Activated naive CD4-positive, alpha-beta T cell (primary cell): ENCODE measurements around the gene KTI12.
"Not testable (repeated sequence)": the region's sequence is repeated elsewhere in the genome, so short reads cannot be mapped to it uniquely, and the experiment has no call there.

ENCODE experiments used
- DNase-seq, 4 experiments: peaks; one replicate each; lab custom pipeline; 2025; lab: John Stamatoyannopoulos, UW

The KTI12 gene

DNA sequence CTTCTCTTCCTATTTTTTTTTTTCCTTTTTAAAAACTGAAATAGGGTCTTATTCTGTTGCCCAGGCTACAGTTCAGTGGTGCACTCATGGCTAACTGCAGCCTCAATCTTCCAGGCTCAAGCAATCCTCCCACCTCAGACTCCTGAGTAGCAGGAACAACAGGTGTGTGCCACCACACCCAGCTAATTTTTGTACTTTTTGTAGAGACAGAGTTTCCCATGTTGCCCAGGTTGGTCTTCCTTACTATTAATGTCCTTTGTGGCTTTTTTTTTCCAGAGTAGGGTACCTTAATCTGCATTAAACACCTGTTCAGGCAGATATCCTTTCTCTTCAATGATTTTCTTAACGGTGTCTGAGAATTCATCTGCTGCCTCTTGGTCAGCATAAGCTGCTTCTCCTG lies 4.3 kb upstream of the KTI12 start:
- DNase-seq = no peak

DNA sequence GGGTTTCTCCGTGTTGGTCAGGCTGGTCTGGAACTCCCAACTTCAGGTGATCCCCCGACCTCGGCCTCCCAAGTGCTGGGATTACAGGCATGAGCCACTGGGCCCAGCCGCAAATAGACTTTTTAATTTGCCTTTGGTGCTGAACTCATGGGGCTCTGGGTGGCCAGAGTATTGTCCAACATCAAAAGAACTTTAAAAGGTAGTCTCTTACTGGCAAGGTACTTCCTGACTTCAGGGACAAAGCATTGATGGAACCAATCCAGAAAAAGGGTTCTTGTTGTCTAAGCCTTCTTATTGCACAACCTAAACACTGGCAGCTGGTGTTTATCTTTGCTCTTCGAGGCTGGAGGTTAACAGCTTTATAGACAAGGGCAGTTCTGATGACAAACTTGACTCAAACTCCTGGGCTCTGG lies 3.8 kb upstream of the KTI12 start:
- DNase-seq = no peak

DNA sequence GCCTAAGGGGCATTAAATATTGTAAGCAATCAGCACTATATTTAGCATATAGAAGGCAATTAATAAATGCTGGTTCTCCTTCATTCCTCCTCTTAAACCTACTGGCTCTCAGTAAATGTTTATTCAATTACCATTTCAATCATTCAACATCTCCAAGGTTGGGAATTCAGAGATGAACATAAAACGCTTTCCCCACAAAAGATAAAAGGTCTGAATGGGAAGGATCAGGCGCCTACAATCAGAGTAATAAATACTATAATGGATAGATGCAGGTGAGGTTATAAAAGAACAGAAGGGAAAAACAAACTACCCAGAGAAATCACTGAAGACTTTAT lies 407 bp upstream of the KTI12 start:
- no peak for DNase-seq

DNA sequence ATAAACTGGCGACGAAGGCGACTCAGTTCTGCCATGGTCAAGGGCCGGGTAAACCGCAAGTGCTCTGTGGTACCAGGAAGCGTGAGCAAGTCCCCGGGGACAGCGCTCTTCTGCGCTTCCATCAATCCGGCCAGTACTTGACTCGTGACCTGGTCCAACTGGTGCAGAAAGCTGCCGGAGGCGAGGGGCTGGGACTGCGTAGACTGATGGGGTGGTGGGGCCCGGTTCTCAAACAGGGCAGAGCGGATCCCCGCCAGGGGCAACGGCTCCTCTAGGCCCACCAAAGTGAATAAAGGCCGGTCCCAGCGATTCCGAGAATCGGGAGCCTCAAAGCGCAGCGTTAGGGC lies 852 bp downstream of the KTI12 start:
- DNase-seq = peak in 1 of 4 experiments; percentile 3

DNA sequence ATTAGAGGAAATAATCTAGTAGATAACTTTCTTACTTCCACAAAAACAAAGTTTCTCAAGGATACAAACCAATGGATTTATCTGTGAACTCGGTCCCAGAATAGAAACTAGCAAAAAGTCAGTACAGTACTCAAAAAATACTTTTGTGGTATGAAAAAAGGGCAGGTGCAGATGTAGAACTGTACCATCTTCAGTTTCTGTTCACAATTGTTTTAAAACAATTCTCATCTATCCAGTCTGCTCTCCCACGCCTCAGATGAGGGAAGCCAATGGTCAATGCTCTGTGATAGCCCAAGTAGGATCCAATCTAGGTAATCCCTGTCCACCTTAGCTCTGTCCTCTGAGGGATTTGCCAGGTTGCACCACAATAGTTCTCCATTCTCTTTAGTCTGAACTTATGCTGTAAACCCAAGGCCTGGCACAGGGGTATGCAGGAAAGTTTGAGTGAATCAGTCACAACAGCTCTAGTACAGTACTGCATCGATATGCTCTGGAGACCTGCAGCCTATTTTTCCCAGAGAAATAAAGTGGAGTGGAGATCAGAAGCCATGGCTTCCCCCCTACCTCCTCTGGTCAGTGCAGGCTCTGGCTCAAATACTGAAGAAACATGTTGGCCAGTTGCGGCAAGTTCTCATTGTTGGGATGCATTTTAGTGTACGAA lies 1.4 kb downstream of the KTI12 start:
- DNase-seq = no peak

DNA sequence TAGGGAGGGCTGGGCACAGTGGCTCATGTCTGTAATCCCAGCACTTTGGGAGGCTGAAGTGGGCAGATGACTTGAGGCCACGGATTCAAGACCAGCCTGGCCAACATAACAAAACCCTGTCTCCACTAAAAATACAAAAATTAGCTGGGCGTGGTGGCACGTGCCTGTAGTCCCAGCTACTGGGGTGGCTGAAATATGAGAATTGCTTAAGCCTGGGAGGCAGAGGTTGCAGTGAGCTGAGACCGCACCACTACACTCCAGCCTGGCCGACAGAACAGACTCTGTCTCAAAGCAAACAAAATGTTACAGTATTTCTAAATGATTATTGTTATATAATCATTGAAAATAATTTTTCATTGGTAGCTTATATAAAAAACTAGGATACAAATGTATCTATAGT lies 4.8 kb downstream of the KTI12 start:
- not testable (repeated sequence) for DNase-seq

DNA sequence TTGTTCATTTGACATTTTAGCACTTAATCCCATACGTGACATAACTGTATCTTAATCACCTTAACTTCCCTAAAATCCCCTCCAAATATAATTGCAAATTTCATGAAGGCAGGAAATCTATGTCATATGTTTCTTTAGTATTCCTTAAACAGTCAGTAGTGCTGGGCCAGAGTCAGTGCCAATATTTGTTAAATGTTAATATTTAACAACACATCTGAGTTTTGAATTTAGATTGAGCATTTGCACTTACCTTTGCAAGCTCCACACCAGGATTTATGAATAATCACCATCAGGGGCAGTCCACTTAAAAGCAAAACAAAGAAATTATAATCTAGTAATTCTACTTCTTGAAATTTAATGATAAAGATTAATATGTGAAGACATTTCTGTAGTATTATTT lies 5.3 kb downstream of the KTI12 start:
- no peak for DNase-seq

DNA sequence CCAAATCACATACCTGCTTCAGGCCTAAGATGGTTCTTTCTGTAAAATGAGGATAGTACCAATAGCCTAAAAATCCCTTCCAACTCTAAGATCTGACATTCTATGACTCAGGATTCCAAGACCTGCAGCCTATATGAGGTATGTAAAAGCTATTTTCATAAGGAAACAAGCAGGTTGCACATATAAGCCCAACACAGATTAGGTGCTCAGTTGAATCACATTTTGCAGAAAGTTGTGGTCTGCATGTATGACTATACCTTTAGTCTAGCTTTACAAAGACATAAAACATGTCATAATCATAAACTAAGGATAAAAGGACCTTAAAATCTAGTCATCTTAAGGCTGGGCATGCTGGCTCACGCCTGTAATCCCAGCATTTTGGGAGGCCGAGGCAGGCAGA lies 7.3 kb downstream of the KTI12 start:
- DNase-seq = no peak

DNA sequence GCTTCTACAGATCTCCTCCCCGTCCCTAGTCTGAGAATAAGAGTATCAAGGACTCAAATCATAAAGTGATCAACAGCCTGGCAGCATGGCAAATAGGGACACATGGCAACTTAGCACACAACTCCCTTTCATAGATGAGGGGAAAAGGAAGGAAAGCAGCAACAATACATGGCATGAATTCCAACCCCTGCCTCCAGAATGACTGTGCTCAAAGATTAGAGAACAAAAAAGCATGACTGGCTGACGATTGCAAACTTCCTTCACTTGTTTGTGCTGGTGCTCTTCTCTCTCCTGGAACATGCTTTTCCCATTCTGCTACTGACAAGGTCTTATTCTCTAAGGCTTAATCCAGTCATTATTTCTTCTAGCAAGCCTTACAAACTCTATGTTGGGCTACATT lies 11.5 kb downstream of the KTI12 start:
- DNase-seq = no peak

DNA sequence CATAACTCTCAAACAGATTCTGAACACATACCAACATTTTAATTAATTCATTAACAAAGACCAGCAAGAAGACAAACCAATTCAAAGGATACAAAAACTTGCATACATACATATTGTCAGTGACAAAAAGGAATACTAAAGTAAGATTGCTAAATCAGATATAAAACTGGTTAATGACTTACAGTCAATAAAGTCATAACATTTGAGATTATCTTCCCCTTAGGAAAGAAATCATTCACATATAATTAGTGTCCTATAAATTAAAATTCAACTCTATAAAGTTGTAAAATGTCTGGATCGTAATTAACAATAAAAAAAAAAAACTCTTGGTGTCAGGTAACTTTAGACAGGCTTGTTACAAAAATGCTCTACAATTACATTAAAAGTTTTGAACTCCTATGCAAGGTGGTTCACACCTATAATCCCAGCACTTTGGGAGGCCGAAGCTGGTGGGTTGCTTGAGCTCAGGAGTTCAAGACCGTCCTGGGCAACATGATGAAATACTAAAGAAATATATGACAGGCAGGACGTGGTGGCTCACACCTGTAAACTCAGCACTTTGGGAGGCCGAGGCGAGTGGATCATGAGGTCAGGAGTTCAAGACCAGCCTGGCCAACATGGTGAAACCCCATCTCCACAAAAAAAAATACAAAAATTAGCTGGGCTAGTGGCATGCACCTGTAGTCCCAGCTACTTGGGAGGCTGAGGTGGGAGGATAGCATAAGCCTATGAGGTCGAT lies 25.4 kb downstream of the KTI12 start:
- no peak for DNase-seq

DNA sequence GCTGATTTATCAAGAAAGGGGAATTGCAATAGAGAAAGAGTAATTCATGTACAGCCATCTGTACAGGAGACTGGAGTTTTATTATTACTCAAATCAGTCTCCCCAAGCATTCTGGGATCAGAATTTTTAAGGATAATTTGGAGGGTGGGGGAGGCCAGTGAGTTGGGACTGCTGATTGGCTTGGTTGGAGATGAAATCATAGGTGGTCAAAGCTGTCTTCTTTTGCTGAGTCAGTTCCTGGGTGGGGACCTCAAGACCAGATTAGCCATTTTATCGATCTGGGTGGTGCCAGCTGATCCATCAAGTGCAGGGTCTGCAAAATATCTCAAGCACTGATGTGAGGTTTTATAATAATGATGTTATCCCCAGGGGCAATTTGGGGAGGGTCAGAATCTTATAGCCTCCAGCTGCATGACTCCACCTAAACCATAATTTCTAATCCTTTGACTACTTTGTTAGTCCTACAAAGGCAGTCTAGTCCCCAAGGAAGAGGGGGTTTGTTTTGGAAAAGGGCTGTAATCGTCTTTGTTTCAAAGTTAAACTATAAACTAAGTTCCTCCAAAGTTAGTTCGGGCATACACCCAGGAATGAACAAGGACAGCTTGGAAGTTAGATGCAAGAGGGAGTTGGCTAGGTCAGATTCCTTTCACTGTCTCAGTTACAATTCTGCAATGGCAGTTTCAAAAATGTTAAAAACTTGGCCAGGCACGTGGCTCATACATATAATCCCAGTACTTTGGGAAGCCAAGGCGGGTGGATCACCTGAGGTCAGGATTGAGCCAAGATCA lies 26.2 kb downstream of the KTI12 start:
- no peak for DNase-seq

DNA sequence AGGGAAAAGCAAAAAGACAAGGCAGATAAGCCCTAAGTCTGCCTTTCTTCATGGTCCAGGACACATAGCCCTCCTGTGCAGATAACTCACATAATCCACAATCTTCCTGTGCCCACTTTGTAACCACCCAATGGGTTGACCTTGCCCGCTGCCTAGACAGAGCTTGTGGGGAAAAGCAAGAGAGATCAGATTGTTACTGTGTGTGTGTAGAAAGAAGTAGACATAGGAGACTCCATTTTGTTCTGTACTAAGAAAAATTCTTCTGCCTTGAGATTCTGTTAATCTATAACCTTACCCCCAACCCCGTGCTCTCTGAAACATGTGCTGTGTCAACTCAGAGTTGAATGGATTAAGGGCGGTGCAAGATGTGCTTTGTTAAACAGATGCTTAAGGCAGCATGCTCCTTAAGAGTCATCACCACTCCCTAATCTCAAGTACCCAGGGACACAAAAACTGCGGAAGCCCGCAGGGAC lies 27.5 kb downstream of the KTI12 start:
- not testable (repeated sequence) for DNase-seq

DNA sequence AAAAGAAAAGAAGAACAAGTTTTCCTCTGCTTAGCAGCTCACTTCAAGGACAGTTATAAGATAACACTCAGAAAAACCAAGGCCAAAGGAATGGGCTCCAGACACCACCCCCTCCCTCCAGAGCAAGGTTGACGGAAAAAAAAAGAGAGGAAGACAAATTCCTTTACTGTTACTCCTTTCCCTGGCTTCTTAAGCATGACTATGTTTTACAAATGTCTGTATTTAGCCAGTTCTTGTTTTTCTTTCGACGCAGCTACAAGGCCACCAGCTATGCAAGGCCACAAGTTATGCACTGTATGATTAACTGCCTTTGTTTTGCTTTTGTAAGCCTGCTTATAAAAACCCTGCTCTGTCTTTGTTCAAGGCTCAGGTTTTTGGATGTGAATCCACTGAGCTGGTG lies 28.1 kb downstream of the KTI12 start:
- not testable (repeated sequence) for DNase-seq

DNA sequence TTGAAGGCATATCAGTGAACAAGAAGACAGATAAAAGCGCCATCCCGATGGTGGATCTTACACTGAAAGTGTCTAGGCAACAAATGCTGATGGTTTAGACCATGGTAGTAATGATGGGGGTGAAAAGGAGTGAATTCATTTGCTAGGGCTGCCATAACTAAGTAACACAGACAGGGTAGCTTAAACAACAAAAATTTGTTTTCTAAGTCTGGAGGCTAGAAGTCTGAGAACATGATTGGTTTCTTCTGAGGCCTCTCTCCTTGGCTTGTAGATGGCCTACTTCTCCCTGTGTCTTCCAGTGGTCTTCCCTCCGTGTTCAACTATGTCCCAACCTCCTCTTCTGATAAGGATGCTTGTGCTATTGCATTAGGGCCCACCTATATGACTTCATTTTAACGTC lies 29.7 kb downstream of the KTI12 start:
- no peak for DNase-seq

DNA sequence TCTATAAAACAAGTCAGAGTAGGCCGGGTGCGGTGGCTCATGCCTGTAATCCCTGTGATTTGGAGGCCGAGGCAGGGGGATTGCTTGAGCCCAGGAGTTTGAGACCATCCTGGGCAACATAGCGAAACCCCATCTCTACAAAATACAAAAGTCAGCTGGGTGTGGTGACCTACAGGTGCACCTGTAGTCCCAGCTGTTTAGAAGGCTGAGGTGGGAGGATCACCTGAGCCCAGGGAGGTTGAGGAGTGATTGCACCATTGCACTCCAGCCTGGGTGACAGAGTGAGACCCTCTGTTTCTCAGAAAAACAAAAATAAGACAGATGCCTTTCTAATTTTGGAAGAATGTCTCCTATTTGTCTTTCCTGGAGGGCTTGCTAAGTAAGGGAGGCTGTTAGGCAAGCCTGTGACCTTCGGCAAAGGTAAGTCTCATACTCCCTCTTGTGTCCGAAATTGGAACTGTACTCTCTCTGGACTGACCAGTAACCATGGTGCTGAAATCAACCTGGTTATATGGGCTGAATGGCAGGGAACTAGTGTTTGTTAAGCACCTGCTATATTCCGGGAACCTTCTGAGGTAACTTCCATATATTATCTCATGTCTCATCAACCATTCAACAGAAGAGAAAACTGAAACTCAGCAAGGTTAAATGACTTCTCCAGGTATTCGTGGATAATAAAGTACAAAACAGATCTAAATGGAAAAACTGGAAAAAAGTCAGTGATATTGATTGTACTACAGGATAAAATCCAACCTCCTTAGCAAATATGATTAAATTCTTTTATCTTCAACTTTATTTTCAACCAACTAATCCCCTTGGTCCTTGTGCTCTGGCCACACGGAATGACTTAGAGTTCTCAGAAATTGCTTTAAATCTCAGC lies 31.3 kb downstream of the KTI12 start:
- DNase-seq = no peak

DNA sequence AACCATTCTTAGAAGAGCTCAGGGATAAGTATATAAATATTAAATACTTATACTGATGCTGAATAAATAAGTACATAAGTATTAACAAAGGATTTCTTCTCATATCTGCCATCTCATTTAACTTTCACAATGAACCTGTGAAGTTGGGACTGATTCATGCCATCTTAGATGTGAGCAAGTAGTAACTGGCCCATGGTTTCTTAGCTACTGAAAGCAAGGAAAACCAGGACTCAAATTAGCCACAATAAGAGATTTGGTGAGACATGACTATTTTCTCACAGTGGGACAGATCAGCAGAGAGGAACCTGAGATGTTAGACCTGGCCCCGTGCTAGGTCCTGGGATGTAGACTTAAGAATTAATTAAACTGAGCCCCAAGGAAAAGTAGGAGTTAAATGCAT lies 34.9 kb downstream of the KTI12 start:
- DNase-seq = no peak

DNA sequence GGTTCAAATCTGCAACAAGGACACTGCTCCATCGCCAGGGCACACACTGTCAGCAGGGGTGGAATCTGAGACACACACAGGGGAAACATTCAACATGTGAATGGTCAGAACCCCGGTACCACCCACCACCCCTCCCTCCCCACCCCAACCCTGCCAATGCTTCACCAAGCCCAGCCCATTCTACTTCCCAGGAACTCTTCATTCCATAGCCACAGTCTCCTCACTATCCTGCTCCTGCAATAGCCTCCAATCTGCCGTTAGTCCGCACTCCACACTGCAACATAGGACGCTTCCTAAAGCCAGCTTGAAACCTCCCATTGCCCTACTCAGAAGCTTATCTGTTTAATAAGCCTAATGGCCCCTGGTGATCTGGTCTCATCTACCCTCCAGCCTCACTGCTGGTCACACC lies 35.6 kb downstream of the KTI12 start:
- no peak for DNase-seq

DNA sequence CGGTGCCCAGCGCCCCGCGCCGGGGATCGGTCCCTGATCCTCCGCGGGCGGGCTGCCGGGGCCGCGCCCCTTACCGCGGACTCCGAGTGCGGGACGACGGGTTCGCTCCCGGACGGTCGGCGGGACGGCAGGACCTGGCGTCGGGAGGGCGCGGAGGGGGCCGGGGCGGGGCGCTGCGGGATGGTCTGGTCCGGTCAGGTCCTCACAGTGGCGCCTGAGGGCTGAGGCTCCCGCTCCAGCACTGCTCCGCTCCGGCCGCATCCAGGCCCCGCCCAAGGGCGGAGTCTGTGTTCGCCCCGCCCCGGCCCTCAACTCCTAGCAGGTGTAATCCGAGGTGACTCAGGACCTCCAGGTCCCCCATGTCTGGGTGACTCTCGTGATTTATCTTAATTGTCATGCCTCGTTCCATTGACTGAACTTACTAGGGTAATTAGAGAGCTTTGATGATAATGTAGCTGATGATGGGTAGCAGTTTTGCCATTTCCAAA lies 43.1 kb downstream of the KTI12 start, which contains the start of gene RAB3B:
Gene RAB3B (minus strand): TSS at position 223 of the 488 bp plus-strand sequence. CDS start 13,583 bp downstream, outside the sequence.
- DNase-seq = peak; percentile 51 to 74 (median 62)

DNA sequence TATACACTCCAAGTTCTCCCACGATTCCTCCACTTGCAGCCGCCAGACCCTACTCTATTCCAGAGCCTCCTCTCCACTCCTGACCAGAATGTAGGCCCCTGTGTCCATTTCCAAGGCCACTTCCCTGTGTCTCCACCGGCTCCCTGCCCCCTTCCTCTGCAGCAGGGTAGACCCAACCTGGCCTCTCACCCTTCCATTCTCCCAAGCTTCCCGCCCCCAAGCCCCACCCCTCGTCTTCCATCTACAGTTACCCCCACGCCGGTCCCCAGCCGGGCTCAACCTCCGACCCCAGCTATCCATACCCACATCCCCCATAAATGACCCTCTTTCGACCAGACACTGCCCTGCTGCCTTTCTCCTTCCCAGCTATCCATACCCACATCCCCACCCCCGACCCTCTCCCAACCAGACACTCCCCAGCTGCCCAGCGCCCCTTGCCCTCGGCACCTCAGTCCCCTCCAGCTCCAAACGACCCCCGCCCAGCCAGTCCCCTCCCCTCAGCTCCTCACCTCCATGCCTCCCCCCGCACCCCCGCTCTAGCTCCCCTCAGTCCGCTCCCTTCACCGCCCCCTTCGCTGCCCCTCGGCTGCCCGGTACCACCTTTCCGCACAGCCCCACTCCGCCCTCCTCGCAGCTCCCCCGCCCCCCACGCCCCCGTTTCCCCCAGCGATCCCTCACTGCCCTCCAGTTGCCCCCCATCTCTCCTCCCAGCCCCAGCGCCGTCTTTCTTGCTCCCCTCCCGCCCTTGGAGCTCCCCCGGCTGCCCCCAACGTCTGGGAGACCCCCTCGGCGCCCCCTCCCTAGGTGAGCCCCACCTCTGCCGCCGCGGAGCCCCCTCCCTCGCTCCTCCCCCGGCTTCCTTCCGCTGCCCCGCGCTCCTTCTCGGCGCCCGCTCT lies 43.8 kb downstream of the KTI12 start:
- no peak for DNase-seq

DNA sequence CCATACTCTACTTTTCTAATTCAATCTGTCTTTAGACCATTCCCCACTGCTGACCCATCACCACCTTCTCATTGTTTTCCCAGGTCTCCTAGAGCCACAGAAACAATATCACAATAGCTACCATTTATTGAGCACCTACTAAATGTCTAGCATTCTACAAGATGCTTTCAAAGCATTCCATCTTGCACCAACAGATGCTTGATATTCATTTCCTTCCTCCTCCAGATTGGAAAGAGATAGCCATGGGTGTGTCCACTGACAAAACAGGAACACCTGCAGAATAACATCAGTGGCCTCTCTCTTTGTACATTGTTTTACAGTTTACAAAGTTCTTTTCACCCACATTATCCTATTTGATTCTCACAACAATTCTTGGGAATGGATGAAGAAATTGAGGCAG lies 45.4 kb downstream of the KTI12 start:
- DNase-seq = no peak

DNA sequence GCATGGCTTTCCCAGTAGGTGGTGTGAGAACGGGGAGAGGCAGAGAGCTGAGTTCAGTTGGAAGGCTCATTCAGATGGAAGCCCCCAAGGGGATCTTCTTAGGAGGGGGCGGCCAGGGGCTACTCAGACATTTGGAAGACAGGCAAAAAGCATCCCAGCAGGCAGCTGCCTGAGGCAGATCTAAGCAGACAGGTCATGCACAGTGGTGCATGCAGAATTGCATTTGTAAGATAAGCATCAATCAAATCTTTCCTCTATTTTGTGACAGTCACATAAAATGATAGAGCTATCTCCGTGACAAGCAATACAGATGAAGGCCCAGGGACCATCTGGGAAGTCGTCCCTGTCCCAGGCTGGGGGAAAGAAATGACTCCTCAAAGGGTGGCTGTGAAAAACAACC lies 46.9 kb downstream of the KTI12 start:
- DNase-seq = no peak
